K562 (cell line): ENCODE results near the gene CHD2. TPM values are rescaled to one million over a fixed set of nuclear protein-coding genes. Genes with fewer than 3 reads are reported as not detected.

Experiments
- CBX8 ChIP-seq: fragments of 200-600 bp; sonication (generic); IDR thresholded peaks from 2 replicates; pipeline ENCODE4 v1.6.1; 2012; ENCODE audit warnings: borderline replicate concordance, mixed run types, low read depth, mild to moderate bottlenecking, moderate library complexity, mixed read lengths, low read length, control low read depth, inconsistent platforms; ENCODE audit not compliant: poor library complexity, severe bottlenecking; ENCODE audit errors: extremely low read depth
- EGR1 ChIP-seq: fragments of 450-650 bp; conservative IDR thresholded peaks from 2 replicates; pipeline ENCODE4 v1.6.1; 2017; ENCODE audit warnings: mild to moderate bottlenecking
- KDM2B ChIP-seq: fragments of 250-450 bp; sonication (Bioruptor Pico); IDR thresholded peaks from 2 replicates; pipeline ENCODE4 v1.8.0; 2021; ENCODE audit warnings: mild to moderate bottlenecking, moderate library complexity
- MGA ChIP-seq: fragments of 450-650 bp; IDR thresholded peaks from 2 replicates; pipeline ENCODE4 v1.6.1; 2016; ENCODE audit warnings: mild to moderate bottlenecking, moderate library complexity
- NONO ChIP-seq, 2 experiments: fragments of 200-400 bp in 1 of 2; fragments of 450-650 bp in 1 of 2; formaldehyde crosslinking in 1 of 2; IDR thresholded peaks; 2 replicates each; pipeline ENCODE4 v1.6.1; 2017; ENCODE audit warnings: low read depth in 2 of 2, mild to moderate bottlenecking in 2 of 2, moderate library complexity in 2 of 2, low read length in 1 of 2
- PHF8 ChIP-seq: fragments of 200-600 bp; sonication (generic); IDR thresholded peaks from 2 replicates; pipeline ENCODE4 v1.6.1; 2012; ENCODE audit warnings: mixed run types, mild to moderate bottlenecking, inconsistent platforms, low read length, moderate library complexity, borderline replicate concordance
- RHOXF2B ChIP-seq: fragments of 250-450 bp; sonication (Bioruptor Pico); conservative IDR thresholded peaks from 2 replicates; pipeline ENCODE4 v1.5.1; 2021
- XRCC4 ChIP-seq: IDR thresholded peaks from one replicate; pipeline ENCODE4 v1.6.1; 2011; ENCODE audit not compliant: insufficient read depth, insufficient read length; ENCODE audit errors: extremely low read depth
- polyA plus RNA-seq, 8 experiments: library from polyadenylated mRNA; depleted of rRNA in 4 of 8; stranded (reverse) in 5 of 8; unstranded in 3 of 8; fragments of >200 nt; fragmentation: Nextera tagmentation in 2 of 8; fragmentation: Illumina TruSeq in 1 of 8; extraction: Ambion mirVana in 2 of 8; extraction: Trizol in 1 of 8; gene quantifications; 2 replicates each; pipeline versions ENCODE4 v1.2.1 to v1.2.3, GENCODE V29; 2011 to 2014; ENCODE audit warnings: inconsistent platforms in 1 of 8, missing spikeins in 1 of 8
- total RNA-seq, 7 experiments: library from RNA; depleted of rRNA in 6 of 7; stranded (reverse); fragments of >200 nt in 6 of 7; fragmentation: Illumina TruSeq in 2 of 7; extraction: Trizol in 2 of 7; gene quantifications; 2 replicates each; pipeline versions ENCODE4 v1.2.1 to v1.2.3, GENCODE V29; 2011 to 2021; ENCODE audit warnings: low replicate concordance in 1 of 7

Gene CHD2
- total and polyA plus RNA-seq, 9 of the 15 experiments (the other 6 are each of a cell fraction or from before 2014, with no cell fraction given) = 38.9 to 70.8 (median 56.2) TPM

DNA sequence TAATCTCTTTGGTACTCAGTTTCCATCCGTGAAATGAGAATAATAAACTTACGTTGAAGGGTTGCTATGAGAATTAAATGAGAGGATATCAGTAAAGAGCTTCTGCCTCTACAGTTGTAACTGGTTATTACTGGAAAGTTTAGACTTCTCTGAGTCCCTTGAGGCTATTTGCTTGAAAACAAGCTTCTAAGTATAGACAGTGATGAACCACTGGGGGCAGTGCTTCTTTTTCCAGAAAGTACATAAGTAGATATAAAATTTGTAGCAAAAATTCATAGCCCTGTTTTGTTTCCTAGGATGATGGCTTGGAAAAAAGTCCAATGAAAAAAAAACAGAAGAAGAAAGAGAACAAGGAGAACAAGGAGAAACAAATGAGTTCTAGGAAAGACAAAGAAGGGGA, 101.8 kb downstream of the CHD2 start (continued):
- no peak for TF ChIP-seq XRCC4
- TF ChIP-seq RHOXF2B (CRISPR knock-in tag) = no peak
- TF ChIP-seq CBX8 = no peak
- no peak for TF ChIP-seq PHF8
- TF ChIP-seq NONO (IDR thresholded peaks at IDR 0.05; ENCODE audit: low read depth in 2 of 2, low read length in 1 of 2) = no peak
- no peak for TF ChIP-seq MGA
- TF ChIP-seq EGR1 = no peak
- no peak for TF ChIP-seq KDM2B (CRISPR knock-in tag)
